H1 (cell line): ENCODE measurements around the gene CREBL2. TPM values are rescaled to one million over a fixed set of nuclear protein-coding genes. Genes with fewer than 3 reads are reported as not detected.

Source experiments
- CTCF ChIA-PET: fragments of 300-600 bp; sonication (Branson Sonifier 250); formaldehyde crosslinking; loops from one replicate; lab custom pipeline; 2021; ENCODE audit not compliant: partially characterized antibody; lab: Charles Lee
- POLR2A ChIA-PET: fragments of 300-600 bp; sonication (Branson Sonifier 250); formaldehyde crosslinking; loops from one replicate; lab custom pipeline; 2021; ENCODE audit warnings: inconsistent platforms; ENCODE audit not compliant: partially characterized antibody; lab: Charles Lee
- DNase-seq, 2 experiments: peaks; one replicate each; pipeline versions ENCODE4 v3.0.0 to v3.0.0-alpha.2; 2010 to 2022; ENCODE audit warnings: low spot score in 2 of 2, low read depth in 1 of 2, mixed read lengths in 1 of 2
- FAIRE-seq: peaks from 2 replicates; lab custom pipeline; 2011; peaks lifted over from hg19 to GRCh38; lab: Jason Lieb, UNC
- H2AFZ ChIP-seq: 2 replicates; pipeline ENCODE4 v1.8.1; 2012; ENCODE audit warnings: low read length, inconsistent platforms
- H2AK5ac ChIP-seq: 2 replicates; pipeline ENCODE4 v1.6.1; 2013; ENCODE audit warnings: low read depth, low read length
- H2BK120ac ChIP-seq: replicated peaks from 2 replicates; pipeline ENCODE3; 2013; ENCODE audit warnings: low read depth, low read length, inconsistent platforms
- H2BK12ac ChIP-seq: 2 replicates; pipeline ENCODE4 v1.6.1; 2013; ENCODE audit warnings: low read depth, low read length
- H2BK15ac ChIP-seq: 2 replicates; pipeline ENCODE4 v1.6.1; 2013; ENCODE audit warnings: low read length
- H2BK20ac ChIP-seq: 2 replicates; pipeline ENCODE4 v1.6.1; 2013; ENCODE audit warnings: low read length
- H2BK5ac ChIP-seq: 2 replicates; pipeline ENCODE4 v1.6.1; 2013; ENCODE audit warnings: low read depth, low read length
- H3K14ac ChIP-seq: 2 replicates; pipeline ENCODE4 v1.6.1; 2013; ENCODE audit warnings: inconsistent platforms; ENCODE audit not compliant: insufficient read length
- H3K18ac ChIP-seq: 2 replicates; pipeline ENCODE4 v1.6.1; 2013; ENCODE audit warnings: low read length; ENCODE audit errors: extremely low read depth
- H3K23ac ChIP-seq: 2 replicates; pipeline ENCODE4 v1.6.1; 2013; ENCODE audit warnings: inconsistent platforms; ENCODE audit not compliant: insufficient read length
- H3K23me2 ChIP-seq: 2 replicates; pipeline ENCODE4 v1.6.1; 2013; ENCODE audit warnings: low read depth, low read length
- H3K27ac ChIP-seq: 2 replicates; pipeline ENCODE4 v1.6.1; 2011; ENCODE audit warnings: low read depth, low read length, inconsistent platforms
- H3K27me3 ChIP-seq, 4 experiments: replicated peaks in 1 of 4; 1 replicate in 1 of 4; 2 replicates in 3 of 4; pipeline versions ENCODE4 v1.6.1 to v1.8.1; 2011 to 2013; ENCODE audit warnings: low read length in 3 of 4, mild to moderate bottlenecking in 3 of 4, inconsistent platforms in 2 of 4, mixed read lengths in 2 of 4, moderate library complexity in 1 of 4; ENCODE audit not compliant: control insufficient read depth in 3 of 4, insufficient read depth in 3 of 4; ENCODE audit errors: extremely low read depth in 1 of 4
- H3K36me3 ChIP-seq, 4 experiments: 2 replicates each; pipeline versions ENCODE4 v1.6.1 to v1.8.1; 2011 to 2013; ENCODE audit warnings: mild to moderate bottlenecking in 4 of 4, low read length in 3 of 4, moderate library complexity in 2 of 4, control low read depth in 1 of 4, inconsistent platforms in 1 of 4; ENCODE audit not compliant: insufficient read depth in 4 of 4, control insufficient read depth in 2 of 4
- H3K4ac ChIP-seq: replicated peaks from 2 replicates; pipeline ENCODE3; 2013; ENCODE audit warnings: low read length, low read depth, mixed read lengths, inconsistent platforms; ENCODE audit not compliant: insufficient read length
- H3K4me1 ChIP-seq, 4 experiments: replicated peaks in 1 of 4; 1 replicate in 1 of 4; 2 replicates in 3 of 4; pipeline versions ENCODE4 v1.6.1 to v1.8.1; 2011 to 2013; ENCODE audit warnings: low read length in 3 of 4, inconsistent platforms in 2 of 4, mixed read lengths in 1 of 4; ENCODE audit not compliant: insufficient read depth in 4 of 4, control insufficient read depth in 3 of 4
- H3K4me2 ChIP-seq, 2 experiments: 2 replicates each; pipeline versions ENCODE4 v1.6.1 to v1.8.1; 2011 to 2013; ENCODE audit warnings: low read depth in 2 of 2, low read length in 2 of 2, control low read depth in 1 of 2, inconsistent platforms in 1 of 2, mild to moderate bottlenecking in 1 of 2; ENCODE audit not compliant: insufficient read depth in 1 of 2
- H3K4me3 ChIP-seq, 4 experiments: fragments of 200-600, 300-600 bp in 1 of 4; sonication (generic), shearing (Covaris generic), sonication (Bioruptor Twin) in 1 of 4; 2 replicates each; pipeline versions ENCODE4 v1.5.1 to v1.8.1; 2011 to 2016; ENCODE audit warnings: low read length in 4 of 4, low read depth in 3 of 4, control low read depth in 2 of 4, inconsistent platforms in 2 of 4, mild to moderate bottlenecking in 2 of 4, mixed read lengths in 1 of 4, moderate library complexity in 1 of 4; ENCODE audit not compliant: insufficient read depth in 2 of 4; ENCODE audit errors: extremely low read depth in 1 of 4
- H3K56ac ChIP-seq: replicated peaks from 2 replicates; pipeline ENCODE3; 2013; ENCODE audit warnings: low read depth, mild to moderate bottlenecking, mixed read lengths, low read length, inconsistent platforms; ENCODE audit not compliant: insufficient read length
- H3K79me1 ChIP-seq: 2 replicates; pipeline ENCODE4 v1.6.1; 2013; ENCODE audit warnings: low read depth, low read length, control low read depth
- H3K79me2 ChIP-seq, 2 experiments: 2 replicates each; pipeline versions ENCODE4 v1.6.1 to v1.8.1; 2012 to 2013; ENCODE audit warnings: low read length in 2 of 2, mild to moderate bottlenecking in 2 of 2, inconsistent platforms in 1 of 2; ENCODE audit not compliant: insufficient read depth in 2 of 2, control insufficient read depth in 1 of 2
- H3K9ac ChIP-seq, 4 experiments: replicated peaks in 1 of 4; 1 replicate in 1 of 4; 2 replicates in 3 of 4; pipeline versions ENCODE4 v1.6.1 to v1.8.1; 2011 to 2013; ENCODE audit warnings: low read depth in 3 of 4, low read length in 3 of 4, control low read depth in 2 of 4, mild to moderate bottlenecking in 2 of 4, moderate library complexity in 2 of 4, inconsistent platforms in 1 of 4; ENCODE audit errors: extremely low read depth in 1 of 4
- H3K9me3 ChIP-seq, 2 experiments: 2 replicates each; pipeline versions ENCODE4 v1.6.1 to v1.8.1; 2012 to 2013; ENCODE audit warnings: mild to moderate bottlenecking in 2 of 2, moderate library complexity in 2 of 2, control low read depth in 1 of 2, inconsistent platforms in 1 of 2, low read depth in 1 of 2, low read length in 1 of 2, mixed read lengths in 1 of 2; ENCODE audit not compliant: insufficient read depth in 2 of 2
- H4K20me1 ChIP-seq, 2 experiments: replicated peaks in 1 of 2; 2 replicates each; pipeline versions ENCODE3 to v1.8.1; 2011 to 2013; ENCODE audit warnings: inconsistent platforms in 2 of 2, low read length in 2 of 2, mild to moderate bottlenecking in 1 of 2; ENCODE audit not compliant: insufficient read depth in 2 of 2, control insufficient read depth in 1 of 2
- H4K5ac ChIP-seq: 2 replicates; pipeline ENCODE4 v1.6.1; 2013; ENCODE audit warnings: low read length, low read depth, mixed read lengths, inconsistent platforms; ENCODE audit not compliant: insufficient read length
- H4K8ac ChIP-seq: 2 replicates; pipeline ENCODE4 v1.8.0; 2013; ENCODE audit warnings: mild to moderate bottlenecking, moderate library complexity, low read length, inconsistent platforms; ENCODE audit not compliant: insufficient read depth; ENCODE audit errors: extremely low read depth
- H4K91ac ChIP-seq: replicated peaks from 2 replicates; pipeline ENCODE3; 2013; ENCODE audit warnings: low read length, mixed read lengths, inconsistent platforms; ENCODE audit not compliant: insufficient read length
- BCL11A ChIP-seq, 2 experiments: IDR thresholded peaks; one replicate each; pipeline ENCODE4 v1.6.1; 2011; ENCODE audit warnings: low read depth in 2 of 2, low read length in 2 of 2, mild to moderate bottlenecking in 2 of 2
- EP300 ChIP-seq, 2 experiments: IDR thresholded peaks; 1 replicate in 1 of 2; 2 replicates in 1 of 2; pipeline ENCODE4 v1.6.1; 2011 to 2012; ENCODE audit warnings: low read depth in 2 of 2, low read length in 2 of 2, mild to moderate bottlenecking in 2 of 2, borderline replicate concordance in 1 of 2, inconsistent platforms in 1 of 2, moderate library complexity in 1 of 2
- MAFK ChIP-seq: IDR thresholded peaks from 2 replicates; pipeline ENCODE4 v1.6.1; 2012; ENCODE audit warnings: low read depth, mild to moderate bottlenecking, improper control_type of control experiment, low read length
- PHF8 ChIP-seq: fragments of 200-600 bp; sonication (generic); conservative IDR thresholded peaks from 2 replicates; pipeline ENCODE4 v1.7.1; 2012; ENCODE audit warnings: low read depth, mild to moderate bottlenecking, inconsistent platforms, low read length, moderate library complexity
- RBBP5 ChIP-seq: IDR thresholded peaks from 2 replicates; pipeline ENCODE4 v1.7.1; 2012; ENCODE audit warnings: low read depth, mild to moderate bottlenecking, inconsistent platforms, low read length, moderate library complexity, borderline replicate concordance
- RXRA ChIP-seq: IDR thresholded peaks from 2 replicates; pipeline ENCODE4 v1.6.1; 2011; ENCODE audit warnings: low read depth, mild to moderate bottlenecking, low read length, moderate library complexity; ENCODE audit not compliant: insufficient read depth
- SP2 ChIP-seq: IDR thresholded peaks from 2 replicates; pipeline ENCODE4 v1.6.1; 2012; ENCODE audit warnings: mild to moderate bottlenecking, low read length, inconsistent platforms
- USF2 ChIP-seq: IDR thresholded peaks from 2 replicates; pipeline ENCODE4 v1.6.1; 2011; ENCODE audit warnings: low read length, improper control_type of control experiment
- WGBS, 2 experiments: shearing (Covaris generic) in 1 of 2; methylation state at CpG; one replicate each; pipeline versions ENCODE4 v1.1.6 to v1.1.7; 2013 to 2015; ENCODE audit warnings: low lambda C conversion rate in 2 of 2, mixed read lengths in 2 of 2, inconsistent platforms in 1 of 2, low coverage in 1 of 2, missing lambda C conversion rate in 1 of 2; ENCODE audit not compliant: insufficient replicate concordance in 2 of 2, insufficient coverage in 1 of 2, insufficient read length in 1 of 2; ENCODE audit errors: extremely low coverage in 1 of 2, missing lambda C conversion rate in 1 of 2; 5-methylcytosine and 5-hydroxymethylcytosine counted together
- polyA plus RNA-seq, 7 experiments: library from polyadenylated mRNA; depleted of rRNA in 3 of 7; stranded (reverse) in 5 of 7; unstranded in 2 of 7; fragments of >200 nt in 5 of 7; fragments of 200-250 nt in 2 of 7; gene quantifications; 1 replicate in 5 of 7; 2 replicates in 1 of 7; 4 replicates in 1 of 7; pipeline versions ENCODE4 v1.2.1 to v1.2.3, GENCODE V29; 2011 to 2013; ENCODE audit warnings: missing spikeins in 2 of 7, mixed read lengths in 2 of 7
- total RNA-seq: library from RNA; stranded (reverse); fragmentation: NEBNext Ultra II Directional; extraction: Animal tissue kit (Norgen Biotek cat#: 25700); gene quantifications from 2 replicates; pipeline ENCODE4 v1.2.1, GENCODE V29; 2021
- TF ChIP-seq, protein P1 (sequence below): IDR thresholded peaks from 2 replicates; pipeline ENCODE4 v1.6.1; 2011; ENCODE audit warnings: low read depth, mild to moderate bottlenecking, low read length; ENCODE audit not compliant: insufficient read depth

CREBL2 gene
- total and polyA plus RNA-seq, 2 of the 8 experiments (the other 6 are each of a cell fraction or from before 2014, with no cell fraction given), result 9.8 to 18.3 TPM

DNA sequence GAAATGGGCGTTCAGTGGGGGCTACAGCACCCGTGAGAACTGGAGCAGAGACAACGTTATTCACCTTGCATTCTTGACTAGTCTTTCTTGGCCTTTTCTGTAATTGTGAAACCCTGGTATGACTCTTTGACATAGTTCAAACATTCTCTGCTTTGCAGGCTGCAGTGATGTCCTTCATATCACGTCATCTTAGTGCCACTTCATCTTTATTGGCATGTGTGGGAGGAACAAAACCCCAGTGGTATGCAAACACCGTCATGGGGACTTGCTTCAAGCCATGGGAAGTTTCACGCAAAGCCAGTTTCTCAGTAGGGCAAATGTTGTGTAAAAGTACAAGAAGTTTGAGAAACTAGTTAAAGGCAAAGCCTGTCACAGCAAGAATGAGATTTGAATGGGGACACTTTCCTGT is 28.8 kb upstream of the CREBL2 start:
- Histone ChIP-seq H3K9ac (no peak overlapping the region), H4K8ac (no peak overlapping the region), H2BK15ac (0 out of 2 replicates have a peak overlapping the region, but pooled peaks have one; percentile 62), H4K91ac (no peak overlapping the region), H3K23me2 (no peaks in the 10 kb centered on the region), H3K9me3 (no peaks in the 10 kb centered on the region), H3K4me1 (no peaks in the 10 kb centered on the region; a peak in 1 of 7 replicates), H3K14ac (no peak overlapping the region), H2BK120ac (no peak overlapping the region), H2BK5ac (no peak overlapping the region), H3K4me3 (no peak overlapping the region), H3K4ac (no peak overlapping the region), H2AFZ (no peak overlapping the region), H3K27ac (no peak overlapping the region), H3K18ac (no peak overlapping the region), H3K36me3 (no peaks in the 10 kb centered on the region), H3K23ac (no peak overlapping the region), H3K56ac (no peak overlapping the region), H4K20me1 (no peaks in the 10 kb centered on the region), H4K5ac (no peak overlapping the region), H2AK5ac (no peak overlapping the region), H3K79me2 (no peaks in the 10 kb centered on the region), H2BK20ac (no peak overlapping the region), H3K27me3 (no peaks in the 10 kb centered on the region), H2BK12ac (no peak overlapping the region), H3K4me2 (no peak overlapping the region), H3K79me1 (no peaks in the 10 kb centered on the region)
- DNase-seq, result no peak
- TF ChIP-seq, protein P1, sequence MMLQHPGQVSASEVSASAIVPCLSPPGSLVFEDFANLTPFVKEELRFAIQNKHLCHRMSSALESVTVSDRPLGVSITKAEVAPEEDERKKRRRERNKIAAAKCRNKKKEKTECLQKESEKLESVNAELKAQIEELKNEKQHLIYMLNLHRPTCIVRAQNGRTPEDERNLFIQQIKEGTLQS, result no peak
- TF ChIP-seq MAFK, result no peak
- no peak for TF ChIP-seq RBBP5
- TF ChIP-seq PHF8, result no peak
- no peak for TF ChIP-seq BCL11A (IDR thresholded peaks at IDR 0.05; ENCODE audit: low read depth in 2 of 2, low read length in 2 of 2)
- no peak for TF ChIP-seq SP2
- no peak for TF ChIP-seq RXRA
- TF ChIP-seq USF2, result no peak
- no peak for TF ChIP-seq EP300 (IDR thresholded peaks at IDR 0.05; ENCODE audit: borderline replicate concordance in 1 of 2, low read depth in 2 of 2, low read length in 2 of 2)
- FAIRE-seq, result no peak
- 89% methylated on average over 6 of the region's 6 CpGs; no CpG with 5 or more reads in 1 of the 2 experiments for WGBS, 2 experiments
- ChIA-PET POLR2A (no interaction called here), CTCF (no interaction called here)
